ENCODE measurements around the gene LIM2. TPM values are rescaled to one million over a fixed set of nuclear protein-coding genes. Genes with fewer than 3 reads are reported as not detected.

LIM2 gene
- total RNA-seq, 1 donor from 2014 or later = not detected

GRCh38 chr19:51368366-51369282 lies 19.1 kb downstream of the LIM2 start, which contains the start of gene CLDND2:
Gene CLDND2 (minus strand): TSS chr19:51369003. CDS start chr19:51368577, 426 bp downstream.
- TF ChIP-seq CTCF (IDR thresholded peaks at IDR 0.05) = no peak
- H3K36me3 ChIP-seq = no peaks in the 10 kb centered on the region
- H3K4me3 ChIP-seq = peak within 1 kb of the TSS; percentile 85
- no peaks in the 10 kb centered on the region for H3K9me3 ChIP-seq
- H3K4me1 ChIP-seq = peaks cover 9% of the 10 kb centered on the region
- DNase-seq (no peak), ATAC-seq (no peak)
- H3K27me3 ChIP-seq = no peaks in the 10 kb centered on the region
- peak within 1 kb of the TSS; percentile 83 for H3K27ac ChIP-seq
- intact Hi-C loops (cut with DNase I) = no loop called here

- ATAC-seq = peak; percentile 93
- Histone ChIP-seq H3K36me3 (no peaks in the 10 kb centered on the region), H3K9me3 (no peaks in the 10 kb centered on the region), H3K27ac (peak overlapping the region; percentile 92), H3K4me1 (peaks cover 11% of the 10 kb centered on the region), H3K4me3 (peak overlapping the region; percentile 85), H3K27me3 (no peaks in the 10 kb centered on the region)
- peak; percentile 99 for DNase-seq
- intact Hi-C loops (cut with DNase I) = no loop called here
- no peak for TF ChIP-seq CTCF (IDR thresholded peaks at IDR 0.05)
These were observed 20.0 kb downstream of the LIM2 start for GRCh38 chr19:51367565-51368365.

- TF ChIP-seq CTCF (IDR thresholded peaks at IDR 0.05) = no peak
- no peaks in the 10 kb centered on the region for H3K27me3 ChIP-seq
- no peak for ATAC-seq
- peak overlapping the region; percentile 85 for H3K4me3 ChIP-seq
- peaks cover 16% of the 10 kb centered on the region for H3K4me1 ChIP-seq
- peak overlapping the region; percentile 92 for H3K27ac ChIP-seq
- H3K9me3 ChIP-seq = no peaks in the 10 kb centered on the region
- intact Hi-C loops (cut with DNase I) = no loop called here
- no peaks in the 10 kb centered on the region for H3K36me3 ChIP-seq
- DNase-seq = no peak
These were observed 20.6 kb downstream of the LIM2 start for GRCh38 chr19:51367255-51367564.

- ATAC-seq = peak; percentile 84
- intact Hi-C loops (cut with DNase I) = no loop called here
- Histone ChIP-seq H3K4me3 (peak overlapping the region; percentile 85), H3K4me1 (peaks cover 16% of the 10 kb centered on the region), H3K36me3 (no peaks in the 10 kb centered on the region), H3K9me3 (no peaks in the 10 kb centered on the region), H3K27me3 (no peaks in the 10 kb centered on the region), H3K27ac (peak overlapping the region; percentile 92)
- TF ChIP-seq CTCF (IDR thresholded peaks at IDR 0.05) = no peak
- peak; percentile 99 for DNase-seq
These were observed 21.2 kb downstream of the LIM2 start for GRCh38 chr19:51366389-51367254.

- no peak for ATAC-seq
- intact Hi-C loops (cut with DNase I) = no loop called here
- no peaks in the 10 kb centered on the region for H3K27me3 ChIP-seq
- peak within 1 kb of the TSS; percentile 85 for H3K4me3 ChIP-seq
- peak within 1 kb of the TSS; percentile 92 for H3K27ac ChIP-seq
- peaks cover 16% of the 10 kb centered on the region for H3K4me1 ChIP-seq
- no peak for DNase-seq
- H3K36me3 ChIP-seq = no peaks in the 10 kb centered on the region
- no peaks in the 10 kb centered on the region for H3K9me3 ChIP-seq
- TF ChIP-seq CTCF (IDR thresholded peaks at IDR 0.05) = peak; percentile 1
These were observed 21.8 kb downstream of the LIM2 start, which contains the start of gene ETFB for GRCh38 chr19:51365965-51366388. Gene ETFB (minus strand): TSS chr19:51366388. CDS start chr19:51366326, 62 bp downstream.
